Measurements from ENCODE around the gene SGMS2.

SGMS2 gene

GRCh38 chr4:107828315-107829090 is 3.8 kb downstream of the SGMS2 start:
- DNase-seq (ENCODE audit: low spot score): no peak

- no peak for DNase-seq (ENCODE audit: low spot score)
These were observed 6.4 kb downstream of the SGMS2 start for GRCh38 chr4:107831140-107831539.

- no peak for DNase-seq (ENCODE audit: low spot score)
These were observed 7.6 kb downstream of the SGMS2 start for GRCh38 chr4:107832275-107832807.

- no peak for DNase-seq (ENCODE audit: low spot score)
These were observed 9.6 kb downstream of the SGMS2 start for GRCh38 chr4:107834241-107834794.

- DNase-seq (ENCODE audit: low spot score): no peak
These were observed 10.7 kb downstream of the SGMS2 start for GRCh38 chr4:107835406-107835805.

- DNase-seq (ENCODE audit: low spot score): no peak
These were observed 12.6 kb downstream of the SGMS2 start for GRCh38 chr4:107837317-107837716.

- no peak for DNase-seq (ENCODE audit: low spot score)
These were observed 13.3 kb downstream of the SGMS2 start for GRCh38 chr4:107837776-107838618.

GRCh38 chr4:107838861-107839565 is 14.3 kb downstream of the SGMS2 start:
- no peak for DNase-seq (ENCODE audit: low spot score)

- no peak for DNase-seq (ENCODE audit: low spot score)
These were observed 18.7 kb downstream of the SGMS2 start for GRCh38 chr4:107843391-107843790.

GRCh38 chr4:107845681-107846080 is 20.9 kb downstream of the SGMS2 start:
- no peak for DNase-seq (ENCODE audit: low spot score)

GRCh38 chr4:107850438-107850837 is 25.7 kb downstream of the SGMS2 start:
- no peak for DNase-seq (ENCODE audit: low spot score)

- no peak for DNase-seq (ENCODE audit: low spot score)
These were observed 29.0 kb downstream of the SGMS2 start for GRCh38 chr4:107853444-107854355.

GRCh38 chr4:107854356-107855022 is 29.8 kb downstream of the SGMS2 start:
- DNase-seq (ENCODE audit: low spot score): no peak

- DNase-seq (ENCODE audit: low spot score): no peak
These were observed 31.0 kb downstream of the SGMS2 start for GRCh38 chr4:107855723-107856122.

- no peak for DNase-seq (ENCODE audit: low spot score)
These were observed 32.2 kb downstream of the SGMS2 start for GRCh38 chr4:107856901-107857300.

GRCh38 chr4:107857741-107858140 is 33.0 kb downstream of the SGMS2 start:
- no peak for DNase-seq (ENCODE audit: low spot score)

GRCh38 chr4:107858158-107858742 is 33.5 kb downstream of the SGMS2 start:
- DNase-seq (ENCODE audit: low spot score): no peak

GRCh38 chr4:107862658-107863057 is 37.9 kb downstream of the SGMS2 start:
- DNase-seq (ENCODE audit: low spot score): no peak

GRCh38 chr4:107863416-107863815 is 38.7 kb downstream of the SGMS2 start:
- DNase-seq (ENCODE audit: low spot score): no peak

- no peak for DNase-seq (ENCODE audit: low spot score)
These were observed 39.2 kb downstream of the SGMS2 start for GRCh38 chr4:107863850-107864371.

Measured in NAMALWA (cell line).